NCI-H2107 treated with DMSO at 0.1 percent for 48 hours (cell line): ENCODE results near the gene AMN.
"Not testable (repeated sequence)": the region's sequence is repeated elsewhere in the genome, so short reads cannot be mapped to it uniquely, and the experiment has no call there.

Source experiments
- DNase-seq: peaks from one replicate; lab custom pipeline; 2025; ENCODE audit not compliant: unreplicated experiment; lab: John Stamatoyannopoulos, UW

The AMN gene

GRCh38 chr14:102922490-102923200 lies at the start of gene AMN:
AMN (plus strand) TSS chr14:102922663; CDS start chr14:102922689, 26 bp downstream.
- DNase-seq: no peak

- no peak for DNase-seq
Observed at GRCh38 chr14:102873131-102873530, 49.3 kb upstream of the AMN start.

- DNase-seq: no peak
Observed at GRCh38 chr14:102873546-102874061, 48.9 kb upstream of the AMN start.

GRCh38 chr14:102875652-102876051 lies 46.8 kb upstream of the AMN start:
- DNase-seq: no peak

- DNase-seq: not testable (repeated sequence)
Observed at GRCh38 chr14:102877511-102877910, 45.0 kb upstream of the AMN start.

GRCh38 chr14:102878174-102878969 lies 44.1 kb upstream of the AMN start:
- DNase-seq: no peak

- no peak for DNase-seq
Observed at GRCh38 chr14:102878970-102879460, 43.4 kb upstream of the AMN start.

GRCh38 chr14:102882226-102882906 lies 40.1 kb upstream of the AMN start:
- no peak for DNase-seq

GRCh38 chr14:102883089-102883541 lies 39.3 kb upstream of the AMN start:
- DNase-seq: no peak

- no peak for DNase-seq
Observed at GRCh38 chr14:102883554-102883953, 38.9 kb upstream of the AMN start.

- DNase-seq: no peak
Observed at GRCh38 chr14:102885737-102886447, 36.6 kb upstream of the AMN start.

- DNase-seq: no peak
Observed at GRCh38 chr14:102888748-102889147, 33.7 kb upstream of the AMN start.

- no peak for DNase-seq
Observed at GRCh38 chr14:102889615-102890014, 32.8 kb upstream of the AMN start.

- no peak for DNase-seq
Observed at GRCh38 chr14:102891111-102891510, 31.4 kb upstream of the AMN start.

- no peak for DNase-seq
Observed at GRCh38 chr14:102891556-102891955, 30.9 kb upstream of the AMN start.

- DNase-seq: no peak
Observed at GRCh38 chr14:102892651-102893050, 29.8 kb upstream of the AMN start.

- DNase-seq: no peak
Observed at GRCh38 chr14:102893452-102893851, 29.0 kb upstream of the AMN start.

- not testable (repeated sequence) for DNase-seq
Observed at GRCh38 chr14:102896735-102897134, 25.7 kb upstream of the AMN start.

- DNase-seq: no peak
Observed at GRCh38 chr14:102897299-102898027, 25.0 kb upstream of the AMN start.

- no peak for DNase-seq
Observed at GRCh38 chr14:102898298-102898697, 24.2 kb upstream of the AMN start.
